22Rv1 (cell line): ENCODE measurements around the gene LITAF.

ENCODE experiments used
- ZFX ChIP-seq: fragments of 450-650 bp; IDR thresholded peaks from 2 replicates; pipeline ENCODE4 v1.6.1; 2017; ENCODE audit warnings: antibody characterized with exemption, borderline replicate concordance
- TF ChIP-seq, protein P1 (sequence below): fragments of 450-650 bp; IDR thresholded peaks from 2 replicates; pipeline ENCODE4 v1.5.1; 2017; ENCODE audit warnings: mild to moderate bottlenecking

DNA sequence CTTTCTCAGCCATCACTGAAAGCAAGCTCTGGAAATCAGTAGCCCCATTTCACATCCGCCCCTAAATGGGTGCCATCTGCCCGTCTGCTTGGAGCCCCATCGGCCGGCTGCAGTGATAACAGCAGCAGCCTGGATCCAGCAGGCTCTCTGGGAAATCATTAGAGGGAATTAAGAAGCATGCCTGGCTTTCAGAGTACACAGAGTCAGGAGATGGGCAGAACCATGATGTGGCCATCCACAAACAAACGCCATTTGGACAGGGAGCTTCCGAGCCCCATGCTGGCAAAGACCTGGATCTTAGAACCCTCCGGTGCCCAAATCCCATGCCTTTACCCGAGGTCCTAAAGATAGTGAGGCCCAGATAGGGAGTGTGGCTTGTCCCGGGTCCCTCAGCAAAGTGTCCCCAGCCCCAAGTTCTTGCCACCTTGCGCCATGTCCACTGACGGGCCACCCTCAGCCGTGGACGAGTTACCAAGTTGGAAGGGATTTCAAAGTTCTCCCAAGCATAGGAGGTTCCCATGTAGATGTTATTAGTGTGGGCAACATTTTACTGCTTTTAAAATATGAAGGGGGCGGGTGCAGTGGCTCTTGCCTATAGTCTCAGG is 1.0 kb upstream of the LITAF start:
- TF ChIP-seq, protein P1, sequence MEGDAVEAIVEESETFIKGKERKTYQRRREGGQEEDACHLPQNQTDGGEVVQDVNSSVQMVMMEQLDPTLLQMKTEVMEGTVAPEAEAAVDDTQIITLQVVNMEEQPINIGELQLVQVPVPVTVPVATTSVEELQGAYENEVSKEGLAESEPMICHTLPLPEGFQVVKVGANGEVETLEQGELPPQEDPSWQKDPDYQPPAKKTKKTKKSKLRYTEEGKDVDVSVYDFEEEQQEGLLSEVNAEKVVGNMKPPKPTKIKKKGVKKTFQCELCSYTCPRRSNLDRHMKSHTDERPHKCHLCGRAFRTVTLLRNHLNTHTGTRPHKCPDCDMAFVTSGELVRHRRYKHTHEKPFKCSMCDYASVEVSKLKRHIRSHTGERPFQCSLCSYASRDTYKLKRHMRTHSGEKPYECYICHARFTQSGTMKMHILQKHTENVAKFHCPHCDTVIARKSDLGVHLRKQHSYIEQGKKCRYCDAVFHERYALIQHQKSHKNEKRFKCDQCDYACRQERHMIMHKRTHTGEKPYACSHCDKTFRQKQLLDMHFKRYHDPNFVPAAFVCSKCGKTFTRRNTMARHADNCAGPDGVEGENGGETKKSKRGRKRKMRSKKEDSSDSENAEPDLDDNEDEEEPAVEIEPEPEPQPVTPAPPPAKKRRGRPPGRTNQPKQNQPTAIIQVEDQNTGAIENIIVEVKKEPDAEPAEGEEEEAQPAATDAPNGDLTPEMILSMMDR = no peak
- no peak for TF ChIP-seq ZFX
